Measurements from ENCODE around the gene FBXO47. TPM values are rescaled to one million over a fixed set of nuclear protein-coding genes. Genes with fewer than 3 reads are reported as not detected.

Gene FBXO47
- total and polyA plus RNA-seq, 10 of the 15 experiments (the other 5 are each of a cell fraction or from before 2014, with no cell fraction given), result 0.04 to 0.06 (median 0.06) TPM; not detected in 7

DNA sequence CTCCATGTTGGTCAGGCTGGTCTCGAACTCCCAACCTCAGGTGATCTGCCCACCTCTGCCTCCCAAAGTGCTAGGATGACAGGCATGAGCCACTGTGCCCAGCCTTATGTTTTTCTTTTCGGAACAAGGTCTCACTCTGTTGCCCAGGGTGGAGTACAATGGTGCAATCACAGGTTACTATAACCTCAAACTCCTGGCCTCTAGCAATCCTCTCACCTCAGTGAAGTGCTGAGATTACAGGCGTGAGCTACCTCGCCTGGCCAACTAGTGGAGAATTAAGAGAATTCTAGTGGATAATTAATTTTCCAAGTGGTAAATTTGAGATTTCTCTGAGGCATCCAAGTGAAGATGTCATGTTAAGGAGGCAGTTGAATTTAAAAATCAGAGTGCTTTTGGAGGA is 2.9 kb upstream of the FBXO47 start (continued):
- TF ChIP-seq, protein P1, sequence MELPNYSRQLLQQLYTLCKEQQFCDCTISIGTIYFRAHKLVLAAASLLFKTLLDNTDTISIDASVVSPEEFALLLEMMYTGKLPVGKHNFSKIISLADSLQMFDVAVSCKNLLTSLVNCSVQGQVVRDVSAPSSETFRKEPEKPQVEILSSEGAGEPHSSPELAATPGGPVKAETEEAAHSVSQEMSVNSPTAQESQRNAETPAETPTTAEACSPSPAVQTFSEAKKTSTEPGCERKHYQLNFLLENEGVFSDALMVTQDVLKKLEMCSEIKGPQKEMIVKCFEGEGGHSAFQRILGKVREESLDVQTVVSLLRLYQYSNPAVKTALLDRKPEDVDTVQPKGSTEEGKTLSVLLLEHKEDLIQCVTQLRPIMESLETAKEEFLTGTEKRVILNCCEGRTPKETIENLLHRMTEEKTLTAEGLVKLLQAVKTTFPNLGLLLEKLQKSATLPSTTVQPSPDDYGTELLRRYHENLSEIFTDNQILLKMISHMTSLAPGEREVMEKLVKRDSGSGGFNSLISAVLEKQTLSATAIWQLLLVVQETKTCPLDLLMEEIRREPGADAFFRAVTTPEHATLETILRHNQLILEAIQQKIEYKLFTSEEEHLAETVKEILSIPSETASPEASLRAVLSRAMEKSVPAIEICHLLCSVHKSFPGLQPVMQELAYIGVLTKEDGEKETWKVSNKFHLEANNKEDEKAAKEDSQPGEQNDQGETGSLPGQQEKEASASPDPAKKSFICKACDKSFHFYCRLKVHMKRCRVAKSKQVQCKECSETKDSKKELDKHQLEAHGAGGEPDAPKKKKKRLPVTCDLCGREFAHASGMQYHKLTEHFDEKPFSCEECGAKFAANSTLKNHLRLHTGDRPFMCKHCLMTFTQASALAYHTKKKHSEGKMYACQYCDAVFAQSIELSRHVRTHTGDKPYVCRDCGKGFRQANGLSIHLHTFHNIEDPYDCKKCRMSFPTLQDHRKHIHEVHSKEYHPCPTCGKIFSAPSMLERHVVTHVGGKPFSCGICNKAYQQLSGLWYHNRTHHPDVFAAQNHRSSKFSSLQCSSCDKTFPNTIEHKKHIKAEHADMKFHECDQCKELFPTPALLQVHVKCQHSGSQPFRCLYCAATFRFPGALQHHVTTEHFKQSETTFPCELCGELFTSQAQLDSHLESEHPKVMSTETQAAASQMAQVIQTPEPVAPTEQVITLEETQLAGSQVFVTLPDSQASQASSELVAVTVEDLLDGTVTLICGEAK (IDR thresholded peaks at IDR 0.05; ENCODE audit: borderline replicate concordance), result no peak
- TF ChIP-seq BCL11A (IDR thresholded peaks at IDR 0.05; ENCODE audit: low read depth, low read length), result no peak

DNA sequence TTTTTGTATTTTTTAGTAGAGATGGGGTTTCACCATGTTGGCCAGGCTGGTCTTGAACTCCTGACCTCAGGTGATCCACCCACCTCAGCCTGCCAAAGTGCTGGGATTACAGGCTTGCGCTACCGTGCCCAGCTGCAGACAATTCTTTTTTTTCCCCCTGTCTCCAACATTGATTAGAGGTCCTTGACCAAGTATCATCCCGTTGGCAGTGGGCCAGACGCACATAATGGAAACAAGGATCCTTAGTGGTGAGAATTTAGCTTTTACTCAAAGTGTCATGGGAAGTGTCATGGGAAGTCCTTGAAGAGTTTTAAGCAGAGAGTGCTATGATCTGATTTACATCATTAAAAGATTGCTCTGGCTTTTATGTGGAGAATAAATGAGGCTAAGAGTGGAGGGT is 2.1 kb upstream of the FBXO47 start:
- Histone ChIP-seq H3K79me2 (ENCODE audit: control insufficient read depth, insufficient read depth, low read length) (no peaks in the 10 kb centered on the region), H3K9ac (ENCODE audit: control insufficient read depth, insufficient read depth, low read length) (no peak overlapping the region), H3K27ac (ENCODE audit: control insufficient read depth, insufficient read depth) (no peak overlapping the region), H3K9me3 (replicated peaks; ENCODE audit: control insufficient read depth, insufficient read depth, low read length) (no peaks in the 10 kb centered on the region), H3K27me3 (replicated peaks in 1 of 2; ENCODE audit: control insufficient read depth in 2 of 2, insufficient read depth in 2 of 2, low read length in 1 of 2) (no peaks in the 10 kb centered on the region; a peak in 1 of 4 replicates), H3K4me1 (ENCODE audit: control insufficient read depth, insufficient read depth, low read length) (no peaks in the 10 kb centered on the region), H3K4me2 (ENCODE audit: control insufficient read depth, insufficient read depth) (no peak overlapping the region), H3K36me3 (ENCODE audit: control insufficient read depth in 2 of 2, insufficient read depth in 2 of 2, low read length in 1 of 2) (no peaks in the 10 kb centered on the region), H3K4me3 (no peak overlapping the region), H2AFZ (ENCODE audit: control insufficient read depth, low read depth, low read length) (no peak overlapping the region), H4K20me1 (ENCODE audit: control insufficient read depth, insufficient read depth) (no peaks in the 10 kb centered on the region)
- no TSS peak for BruUV-seq (replicated peaks)
- no peak for FAIRE-seq
- intact Hi-C loops (cut with micrococcal nuclease; ENCODE audit: unreplicated experiment), result no loop called here
- SMC1A ChIA-PET (ENCODE audit: uncharacterized antibody, unreplicated experiment), result interaction anchor here (1.9 kb wide), 1 partner anchor 14 kb away, joined by 4 read pairs; no protein-coding TSS in a partner anchor
- POLR2A ChIA-PET, result no interaction called here
- no peak for ATAC-seq
- DNase-seq (ENCODE audit: low read depth, low spot score), result no peak
- in situ Hi-C loops (cut with MboI), result no loop called here
- CTCF ChIA-PET, result no interaction called here
- RAD21 ChIA-PET (ENCODE audit: unreplicated experiment), result no interaction called here
- TF ChIP-seq CHD4 (IDR thresholded peaks at IDR 0.05), result no peak
- no peak for TF ChIP-seq BMI1 (IDR thresholded peaks at IDR 0.05; ENCODE audit: borderline replicate concordance)
- TF ChIP-seq HCFC1 (IDR thresholded peaks at IDR 0.05; ENCODE audit: low read length), result no peak
- TF ChIP-seq TCF7 (IDR thresholded peaks at IDR 0.05; ENCODE audit: borderline replicate concordance), result no peak
- 78% methylated on average over 4 of the region's 4 CpGs for WGBS (ENCODE audit: insufficient coverage, insufficient replicate concordance, low lambda C conversion rate, missing lambda C conversion rate)
